Hepatocyte (in vitro differentiated cells): Measurements from ENCODE around the gene PABPN1L. TPM values are rescaled to one million over a fixed set of nuclear protein-coding genes. Genes with fewer than 3 reads are reported as not detected.

Experiments
- DNase-seq: peaks from one replicate; pipeline ENCODE4 v3.0.0-alpha.2; 2016; ENCODE audit warnings: low spot score
- H2AFZ ChIP-seq: fragments of 200-600 bp; sonication (generic); 2 replicates; pipeline ENCODE4 v1.6.0; 2016; ENCODE audit warnings: antibody characterized with exemption, mild to moderate bottlenecking
- H3K27ac ChIP-seq: fragments of 200-600 bp; sonication (generic); 2 replicates; pipeline ENCODE4 v1.5.1; 2016; ENCODE audit warnings: mild to moderate bottlenecking
- H3K27me3 ChIP-seq: fragments of 200-600 bp; sonication (generic); 2 replicates; pipeline ENCODE4 v1.6.1; 2016
- H3K36me3 ChIP-seq: fragments of 200-600 bp; sonication (generic); replicated peaks from 2 replicates; pipeline ENCODE4 v1.5.1; 2016; ENCODE audit warnings: low read depth; ENCODE audit not compliant: insufficient read depth
- H3K4me1 ChIP-seq: fragments of 200-600 bp; sonication (generic); 2 replicates; pipeline ENCODE4 v1.5.1; 2016; ENCODE audit warnings: mild to moderate bottlenecking, moderate library complexity; ENCODE audit not compliant: insufficient read depth
- H3K4me2 ChIP-seq: fragments of 200-600 bp; sonication (generic); 2 replicates; pipeline ENCODE4 v1.6.0; 2016
- H3K4me3 ChIP-seq: fragments of 200-600 bp; sonication (generic); 2 replicates; pipeline ENCODE4 v1.5.1; 2016; ENCODE audit warnings: mild to moderate bottlenecking
- H3K79me2 ChIP-seq: fragments of 200-600 bp; sonication (generic); 2 replicates; pipeline ENCODE4 v1.6.0; 2017; ENCODE audit warnings: mild to moderate bottlenecking
- H3K9me2 ChIP-seq: fragments of 200-600 bp; sonication (generic); replicated peaks from 2 replicates; pipeline ENCODE4 v1.6.0; 2017; ENCODE audit warnings: mild to moderate bottlenecking; ENCODE audit not compliant: insufficient read depth
- H3K9me3 ChIP-seq: fragments of 200-600 bp; sonication (generic); 2 replicates; pipeline ENCODE4 v1.5.1; 2016; ENCODE audit warnings: low read depth, mild to moderate bottlenecking
- H4K20me1 ChIP-seq: fragments of 200-600 bp; sonication (generic); 2 replicates; pipeline ENCODE4 v1.6.0; 2016; ENCODE audit warnings: mild to moderate bottlenecking; ENCODE audit not compliant: insufficient read depth, poor library complexity, severe bottlenecking
- EZH2 ChIP-seq: fragments of 200-600 bp; sonication (generic); IDR thresholded peaks from 2 replicates; pipeline ENCODE4 v1.6.1; 2016; ENCODE audit warnings: antibody characterized with exemption, mild to moderate bottlenecking, borderline replicate concordance
- EZH2phosphoT487 ChIP-seq: fragments of 200-600 bp; sonication (generic); IDR thresholded peaks from one replicate; pipeline ENCODE4 v1.6.1; 2018; ENCODE audit warnings: antibody characterized with exemption, mild to moderate bottlenecking, low read depth, moderate library complexity; ENCODE audit not compliant: unreplicated experiment, severe bottlenecking
- WGBS: methylation state at CpG from one replicate; pipeline ENCODE4 v1.1.6; 2016; ENCODE audit warnings: low lambda C conversion rate; ENCODE audit errors: missing lambda C conversion rate; 5-methylcytosine and 5-hydroxymethylcytosine counted together
- polyA plus RNA-seq: library from polyadenylated mRNA; unstranded; fragments of >200 nt; fragmentation: Nextera tagmentation; extraction: Ambion mirVana; gene quantifications from 2 replicates; pipeline ENCODE4 v1.2.1, GENCODE V29; 2016
- total RNA-seq: library from RNA; depleted of rRNA; stranded (reverse); fragments of >200 nt; gene quantifications from 2 replicates; pipeline ENCODE4 v1.2.3, GENCODE V29; 2014
- TF ChIP-seq, protein P1 (sequence below): fragments of 200-600 bp; sonication (generic); IDR thresholded peaks from 2 replicates; pipeline ENCODE4 v1.5.1; 2016; ENCODE audit warnings: antibody characterized with exemption, mild to moderate bottlenecking; ENCODE audit not compliant: poor library complexity

The PABPN1L gene
- total and polyA plus RNA-seq, 2 experiments from 2014 or later: not detected

GRCh38 chr16:88875703-88876234, 9.3 kb upstream of the PABPN1L start:
- H3K4me2 ChIP-seq: no peak overlapping the region
- no peaks in the 10 kb centered on the region for H3K36me3 ChIP-seq
- WGBS: 95% methylated on average over 22 of the region's 22 CpGs
- H3K79me2 ChIP-seq: no peaks in the 10 kb centered on the region
- no peaks in the 10 kb centered on the region for H3K9me3 ChIP-seq
- H4K20me1 ChIP-seq: no peaks in the 10 kb centered on the region
- H3K27me3 ChIP-seq: no peaks in the 10 kb centered on the region
- H3K9me2 ChIP-seq: no peaks in the 10 kb centered on the region
- no peak overlapping the region for H3K27ac ChIP-seq
- no peak for TF ChIP-seq EZH2phosphoT487
- TF ChIP-seq, protein P1, sequence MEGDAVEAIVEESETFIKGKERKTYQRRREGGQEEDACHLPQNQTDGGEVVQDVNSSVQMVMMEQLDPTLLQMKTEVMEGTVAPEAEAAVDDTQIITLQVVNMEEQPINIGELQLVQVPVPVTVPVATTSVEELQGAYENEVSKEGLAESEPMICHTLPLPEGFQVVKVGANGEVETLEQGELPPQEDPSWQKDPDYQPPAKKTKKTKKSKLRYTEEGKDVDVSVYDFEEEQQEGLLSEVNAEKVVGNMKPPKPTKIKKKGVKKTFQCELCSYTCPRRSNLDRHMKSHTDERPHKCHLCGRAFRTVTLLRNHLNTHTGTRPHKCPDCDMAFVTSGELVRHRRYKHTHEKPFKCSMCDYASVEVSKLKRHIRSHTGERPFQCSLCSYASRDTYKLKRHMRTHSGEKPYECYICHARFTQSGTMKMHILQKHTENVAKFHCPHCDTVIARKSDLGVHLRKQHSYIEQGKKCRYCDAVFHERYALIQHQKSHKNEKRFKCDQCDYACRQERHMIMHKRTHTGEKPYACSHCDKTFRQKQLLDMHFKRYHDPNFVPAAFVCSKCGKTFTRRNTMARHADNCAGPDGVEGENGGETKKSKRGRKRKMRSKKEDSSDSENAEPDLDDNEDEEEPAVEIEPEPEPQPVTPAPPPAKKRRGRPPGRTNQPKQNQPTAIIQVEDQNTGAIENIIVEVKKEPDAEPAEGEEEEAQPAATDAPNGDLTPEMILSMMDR: no peak
- TF ChIP-seq EZH2: no peak
- no peak overlapping the region for H2AFZ ChIP-seq
- no peak overlapping the region for H3K4me3 ChIP-seq
- no peak for DNase-seq
- peaks cover 3% of the 10 kb centered on the region for H3K4me1 ChIP-seq

GRCh38 chr16:88874938-88875599, 8.6 kb upstream of the PABPN1L start:
- Histone ChIP-seq H3K27ac (no peak overlapping the region), H3K4me2 (no peak overlapping the region), H3K36me3 (no peaks in the 10 kb centered on the region), H3K9me2 (no peaks in the 10 kb centered on the region), H3K79me2 (no peaks in the 10 kb centered on the region), H3K9me3 (no peaks in the 10 kb centered on the region), H3K4me3 (no peak overlapping the region), H3K27me3 (no peaks in the 10 kb centered on the region), H2AFZ (no peak overlapping the region), H4K20me1 (no peaks in the 10 kb centered on the region), H3K4me1 (no peaks in the 10 kb centered on the region)
- DNase-seq: no peak
- 94% methylated on average over 33 of the region's 34 CpGs for WGBS
- TF ChIP-seq, protein P1: no peak
- no peak for TF ChIP-seq EZH2phosphoT487
- no peak for TF ChIP-seq EZH2

DNA sequence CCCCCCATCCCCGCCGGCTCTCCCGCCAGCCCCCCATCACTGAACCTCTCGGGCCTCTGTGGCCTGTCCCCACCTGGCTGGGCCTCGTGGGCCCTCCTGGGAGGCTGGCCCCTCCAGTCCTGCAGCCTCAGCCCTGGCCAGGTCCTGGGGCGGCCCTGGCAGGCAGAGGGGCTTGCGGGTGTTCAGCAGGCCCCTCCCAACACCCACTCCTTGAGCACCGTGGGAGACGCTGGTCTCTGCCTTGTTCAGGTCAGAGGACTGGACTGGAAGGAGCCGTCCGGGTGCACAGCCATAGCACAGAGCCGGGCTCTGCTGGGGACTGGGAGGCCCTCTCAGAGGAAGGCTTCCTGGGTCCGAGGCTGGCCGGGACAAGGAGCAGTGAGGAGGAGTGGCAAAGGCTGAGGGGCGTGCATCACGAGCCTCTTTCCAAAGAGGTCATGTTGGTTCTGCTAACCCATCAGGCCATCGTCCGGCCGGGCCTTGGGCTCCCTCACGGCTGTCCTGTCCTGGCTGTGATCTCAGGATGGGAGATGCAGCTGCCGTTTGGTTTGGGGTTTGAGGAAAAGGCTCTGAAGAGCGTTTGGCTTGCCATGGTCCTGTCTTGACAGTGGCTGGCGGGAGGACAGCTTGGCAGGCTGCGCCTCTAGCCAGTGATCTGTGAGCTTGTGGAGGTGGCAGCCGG, 6.3 kb upstream of the PABPN1L start:
- 81% methylated on average over 24 of the region's 25 CpGs for WGBS
- H3K4me1 ChIP-seq: no peaks in the 10 kb centered on the region
- no peaks in the 10 kb centered on the region for H3K27me3 ChIP-seq
- H3K4me2 ChIP-seq: no peak overlapping the region
- H4K20me1 ChIP-seq: no peaks in the 10 kb centered on the region
- no peaks in the 10 kb centered on the region for H3K79me2 ChIP-seq
- DNase-seq: no peak
- TF ChIP-seq EZH2 (no peak), EZH2phosphoT487 (no peak)
- TF ChIP-seq, protein P1: no peak
- H3K9me3 ChIP-seq: no peaks in the 10 kb centered on the region
- no peak overlapping the region for H3K27ac ChIP-seq
- H3K9me2 ChIP-seq: no peaks in the 10 kb centered on the region
- H2AFZ ChIP-seq: no peak overlapping the region
- H3K36me3 ChIP-seq: no peaks in the 10 kb centered on the region
- no peak overlapping the region for H3K4me3 ChIP-seq
